HUES6 (cell line): ENCODE results near the gene MYO5C.

Source experiments
- H3K27ac ChIP-seq: 2 replicates; pipeline ENCODE4 v1.7.0; 2013; ENCODE audit warnings: low read depth, mild to moderate bottlenecking, low read length, inconsistent platforms
- H3K27me3 ChIP-seq: 2 replicates; pipeline ENCODE4 v1.6.1; 2013; ENCODE audit warnings: low read length; ENCODE audit not compliant: control insufficient read depth, insufficient read depth
- H3K36me3 ChIP-seq: 2 replicates; pipeline ENCODE4 v1.6.1; 2013; ENCODE audit warnings: low read length; ENCODE audit not compliant: control insufficient read depth, insufficient read depth
- H3K4me1 ChIP-seq: 2 replicates; pipeline ENCODE4 v1.6.1; 2013; ENCODE audit warnings: low read length; ENCODE audit not compliant: control insufficient read depth, insufficient read depth
- H3K4me3 ChIP-seq: 2 replicates; pipeline ENCODE4 v1.5.1; 2013; ENCODE audit warnings: low read depth, low read length
- H3K9ac ChIP-seq: one replicate; pipeline ENCODE4 v1.6.1; 2013; ENCODE audit warnings: mild to moderate bottlenecking, low read length
- H3K9me3 ChIP-seq: 2 replicates; pipeline ENCODE4 v1.6.1; 2013; ENCODE audit warnings: low read depth, low read length; ENCODE audit not compliant: control insufficient read depth, insufficient read depth

MYO5C gene

GRCh38 chr15:52278636-52279367, 16.8 kb downstream of the MYO5C start:
- H3K36me3 ChIP-seq = peaks cover 70% of the 10 kb centered on the region
- no peak overlapping the region for H3K9ac ChIP-seq
- no peaks in the 10 kb centered on the region for H3K9me3 ChIP-seq
- no peak overlapping the region for H3K4me3 ChIP-seq
- no peaks in the 10 kb centered on the region for H3K27me3 ChIP-seq
- H3K27ac ChIP-seq = no peak overlapping the region
- 0 out of 2 replicates have a peak, but pooled peaks cover 2% of the 10 kb centered on the region for H3K4me1 ChIP-seq

- Histone ChIP-seq H3K9me3 (no peaks in the 10 kb centered on the region), H3K4me1 (0 out of 2 replicates have a peak, but pooled peaks cover 2% of the 10 kb centered on the region), H3K27me3 (no peaks in the 10 kb centered on the region), H3K36me3 (peaks cover 75% of the 10 kb centered on the region), H3K27ac (no peak overlapping the region), H3K9ac (no peak overlapping the region), H3K4me3 (no peak overlapping the region)
Observed at GRCh38 chr15:52278135-52278534, 17.5 kb downstream of the MYO5C start.

GRCh38 chr15:52277575-52277974, 18.0 kb downstream of the MYO5C start:
- Histone ChIP-seq H3K27me3 (no peaks in the 10 kb centered on the region), H3K4me3 (no peak overlapping the region), H3K36me3 (peaks cover 80% of the 10 kb centered on the region), H3K27ac (no peak overlapping the region), H3K9me3 (no peaks in the 10 kb centered on the region), H3K9ac (no peak overlapping the region), H3K4me1 (0 out of 2 replicates have a peak, but pooled peaks cover 2% of the 10 kb centered on the region)

GRCh38 chr15:52276256-52276770, 19.3 kb downstream of the MYO5C start:
- no peaks in the 10 kb centered on the region for H3K27me3 ChIP-seq
- H3K36me3 ChIP-seq = peaks cover 87% of the 10 kb centered on the region
- H3K9me3 ChIP-seq = no peaks in the 10 kb centered on the region

GRCh38 chr15:52263563-52264282, 31.9 kb downstream of the MYO5C start:
- no peaks in the 10 kb centered on the region for H3K9me3 ChIP-seq
- H3K36me3 ChIP-seq = peaks cover 40% of the 10 kb centered on the region
- no peak overlapping the region for H3K27ac ChIP-seq
- H3K9ac ChIP-seq = no peak overlapping the region
- peaks cover 34% of the 10 kb centered on the region for H3K4me1 ChIP-seq
- H3K4me3 ChIP-seq = no peak overlapping the region
- no peaks in the 10 kb centered on the region for H3K27me3 ChIP-seq

More at GRCh38 chr15:52276256-52276770, 19.3 kb downstream of the MYO5C start:
- H3K4me3 ChIP-seq = no peak overlapping the region
- no peak overlapping the region for H3K9ac ChIP-seq
- no peak overlapping the region for H3K27ac ChIP-seq
- 0 out of 2 replicates have a peak, but pooled peaks cover 2% of the 10 kb centered on the region for H3K4me1 ChIP-seq

GRCh38 chr15:52262364-52262763, 33.2 kb downstream of the MYO5C start:
- H3K4me3 ChIP-seq = no peak overlapping the region
- H3K9ac ChIP-seq = peak overlapping the region; percentile 78
- peaks cover 47% of the 10 kb centered on the region for H3K4me1 ChIP-seq
- no peaks in the 10 kb centered on the region for H3K27me3 ChIP-seq
- H3K27ac ChIP-seq = peak overlapping the region; percentile 96
- H3K36me3 ChIP-seq = peaks cover 26% of the 10 kb centered on the region
- no peaks in the 10 kb centered on the region for H3K9me3 ChIP-seq

- Histone ChIP-seq H3K9me3 (no peaks in the 10 kb centered on the region), H3K9ac (peak overlapping the region; percentile 78), H3K4me3 (no peak overlapping the region), H3K36me3 (peaks cover 19% of the 10 kb centered on the region), H3K4me1 (peaks cover 53% of the 10 kb centered on the region), H3K27me3 (no peaks in the 10 kb centered on the region), H3K27ac (peak overlapping the region; percentile 96)
Observed at GRCh38 chr15:52261498-52262242, 33.9 kb downstream of the MYO5C start.

- peak overlapping the region; percentile 72 for H3K9ac ChIP-seq
- H3K9me3 ChIP-seq = no peaks in the 10 kb centered on the region
Observed at GRCh38 chr15:52261026-52261425, 34.6 kb downstream of the MYO5C start.

GRCh38 chr15:52259503-52259902, 36.1 kb downstream of the MYO5C start:
- Histone ChIP-seq H3K4me1 (peaks cover 51% of the 10 kb centered on the region), H3K27ac (no peak overlapping the region), H3K9me3 (no peaks in the 10 kb centered on the region), H3K36me3 (peaks cover 27% of the 10 kb centered on the region), H3K4me3 (no peak overlapping the region), H3K27me3 (no peaks in the 10 kb centered on the region), H3K9ac (no peak overlapping the region)

More at GRCh38 chr15:52261026-52261425, 34.6 kb downstream of the MYO5C start:
- Histone ChIP-seq H3K4me1 (peaks cover 53% of the 10 kb centered on the region), H3K4me3 (no peak overlapping the region), H3K27me3 (no peaks in the 10 kb centered on the region), H3K27ac (peak overlapping the region; percentile 78), H3K36me3 (peaks cover 16% of the 10 kb centered on the region)

GRCh38 chr15:52258461-52258860, 37.1 kb downstream of the MYO5C start:
- Histone ChIP-seq H3K9me3 (no peaks in the 10 kb centered on the region), H3K9ac (no peak overlapping the region), H3K36me3 (peaks cover 32% of the 10 kb centered on the region), H3K27me3 (no peaks in the 10 kb centered on the region), H3K27ac (peak overlapping the region; percentile 55; the same call in 1 of the 2 replicates), H3K4me3 (no peak overlapping the region), H3K4me1 (peaks cover 45% of the 10 kb centered on the region)
